Measurements from ENCODE around the gene VPS9D1. TPM values are rescaled to one million over a fixed set of nuclear protein-coding genes. Genes with fewer than 3 reads are reported as not detected.
"Not testable (repeated sequence)": the region's sequence is repeated elsewhere in the genome, so short reads cannot be mapped to it uniquely, and the experiment has no call there.

VPS9D1 gene
- total RNA-seq, 5 donors from 2014 or later (not counting 1 experiment from before 2014, with no cell fraction given), result 15.5 to 28.8 (median 24.5) TPM

DNA sequence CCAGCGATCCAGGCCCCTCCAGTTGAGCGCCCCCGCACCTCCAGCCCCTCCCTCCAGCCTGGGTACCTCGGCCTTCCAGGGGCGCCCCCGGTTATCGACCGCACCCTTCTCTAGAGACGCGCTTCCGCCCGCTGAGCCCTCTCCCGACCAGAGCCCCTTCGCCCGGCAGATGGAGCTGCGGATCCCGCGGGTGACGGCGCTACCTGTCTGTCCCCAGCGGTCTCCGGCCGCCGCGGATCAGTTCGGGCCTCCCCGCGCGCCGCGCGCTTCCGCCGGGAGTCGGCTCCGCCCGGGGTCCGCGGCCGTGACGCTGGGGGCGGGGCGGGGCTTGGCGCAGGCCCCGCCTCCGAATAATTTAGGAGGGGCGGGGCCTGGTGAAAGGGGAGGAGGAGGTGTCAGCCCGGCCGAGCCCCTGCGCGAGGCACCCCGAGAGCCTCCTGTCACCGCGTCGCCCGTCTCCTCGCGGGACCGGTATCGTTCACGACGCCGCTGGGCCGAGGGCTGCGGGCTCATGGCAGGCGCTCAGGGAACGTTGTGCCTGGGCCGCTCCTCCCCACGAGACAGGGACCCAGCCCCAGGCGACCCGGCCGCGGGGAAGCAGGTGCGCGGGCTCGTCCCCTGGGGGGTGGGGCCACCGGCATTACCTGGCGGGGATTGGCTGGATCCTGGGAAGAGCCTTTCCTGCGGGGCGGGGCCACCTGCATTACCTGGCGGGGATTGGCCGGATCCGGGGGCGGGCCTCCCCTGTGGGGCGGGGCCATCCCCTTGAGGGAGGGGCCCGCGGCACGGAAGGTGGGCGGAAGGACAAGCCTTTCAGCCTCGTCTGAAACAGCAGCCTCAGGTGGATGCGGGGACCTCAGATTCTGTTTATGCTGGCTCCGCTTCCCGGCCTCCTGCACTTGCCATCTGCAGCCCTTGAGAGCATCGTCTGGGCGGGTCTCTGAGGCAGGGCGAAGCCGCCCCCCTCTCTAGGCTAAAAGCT lies 19.0 kb downstream of the VPS9D1 start, which contains the start of gene SPATA2L:
Gene SPATA2L (minus strand): TSS at position 281 of the 982 bp plus-strand sequence. CDS start 473 bp downstream, outside the sequence.
- under 1% methylated on average over 73 of the region's 97 CpGs for WGBS (ENCODE audit: insufficient coverage)
- ChIA-PET POLR2A (no interaction called here), CTCF (interaction anchor here (0.6 to 2.2 kb wide), 9 partner anchors 15 to 393 kb away, joined by 3 to 18 read pairs (median 6); partner anchors contain the start of genes CDK10 (in 1 of the 2) and TCF25 (in 1 of the 2))
- Mint-ChIP-seq H3K4me1 (peaks cover 13 to 32% (median 20%) of the 10 kb centered on the region in 3 donors), H3K27ac (peak within 1 kb of the TSS; percentile 78 to 87), H3K4me3 (peak within 1 kb of the TSS; percentile 73 to 80 (median 77)), H3K36me3 (no peaks in the 10 kb centered on the region), H3K27me3 (no peaks in the 10 kb centered on the region), H3K9me3 (no peaks in the 10 kb centered on the region)
- Histone ChIP-seq H3K27me3 (replicated peaks in 1 of 2; ENCODE audit: control insufficient read depth in 2 of 2, extremely low read depth in 1 of 2, insufficient read depth in 2 of 2, low read length in 1 of 2) (peaks cover 0 to 3% of the 10 kb centered on the region in 2 experiments), H3K4me3 (ENCODE audit: control insufficient read depth in 1 of 2, extremely low read depth in 1 of 2, low read length in 1 of 2) (peak within 1 kb of the TSS; percentile 71), H3K4me1 (ENCODE audit: control insufficient read depth in 1 of 2, extremely low read depth in 1 of 2, insufficient read depth in 2 of 2, low read length in 2 of 2) (peaks cover 4 to 45% of the 10 kb centered on the region in 2 experiments), H3K36me3 (ENCODE audit: control insufficient read depth in 2 of 2, extremely low read depth in 1 of 2, insufficient read depth in 1 of 2, low read length in 1 of 2) (peaks cover 4 to 6% of the 10 kb centered on the region in 2 donors), H3K9me3 (no peaks in the 10 kb centered on the region), H3K27ac (ENCODE audit: low read length) (peak within 1 kb of the TSS; percentile 86)
- ATAC-seq (replicated peaks in 1 of 4) (peak; percentile 76 to 86 (median 82)), DNase-seq (peak; percentile 89 to 98 (median 96))

DNA sequence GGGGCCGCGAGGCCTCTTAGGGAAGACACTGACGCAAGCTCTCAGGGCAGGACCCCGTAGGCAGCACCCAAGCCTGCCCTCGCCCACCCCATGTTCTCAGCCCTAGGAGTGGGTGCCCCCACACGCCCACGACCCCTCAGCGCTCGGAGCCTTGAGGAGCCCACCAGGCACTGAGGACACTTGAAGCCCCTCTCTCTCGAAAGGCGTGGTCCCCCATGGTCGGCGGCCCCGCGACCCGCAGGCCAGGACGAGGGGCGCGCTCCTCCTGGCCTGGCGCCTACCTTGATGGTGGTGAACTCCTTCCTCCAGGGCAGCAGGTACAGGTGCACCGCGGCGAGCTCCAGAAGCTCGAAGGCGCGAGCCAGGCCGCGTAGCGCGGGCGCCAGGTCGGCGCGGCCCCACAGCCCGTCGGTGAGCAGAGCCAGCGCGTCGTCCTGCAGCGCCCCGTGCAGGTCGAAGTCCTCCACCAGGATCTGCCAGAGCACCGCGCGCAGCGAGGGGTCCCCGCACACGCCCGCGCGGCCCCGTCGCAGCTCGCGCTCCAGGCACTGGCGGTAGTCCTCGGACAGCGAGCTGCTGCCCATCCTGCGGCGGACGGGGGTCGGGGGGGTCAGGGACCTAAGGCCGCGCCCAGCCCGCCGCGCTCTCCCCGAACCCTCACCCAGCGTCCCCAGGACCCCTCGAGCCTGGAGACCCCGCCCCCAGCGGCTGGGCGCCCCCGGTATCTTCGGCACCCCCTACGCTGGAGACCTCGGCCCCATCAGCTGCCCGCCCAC lies 19.9 kb downstream of the VPS9D1 start:
- ChIA-PET POLR2A (no interaction called here), CTCF (interaction anchor here (0.6 to 2.2 kb wide), 17 partner anchors 14 to 392 kb away, joined by 3 to 18 read pairs (median 6); partner anchors contain the start of genes CDK10 (in 1 of the 2) and TCF25 (in 1 of the 2))
- Histone ChIP-seq H3K36me3 (ENCODE audit: control insufficient read depth in 2 of 2, extremely low read depth in 1 of 2, insufficient read depth in 1 of 2, low read length in 1 of 2) (peaks cover 4 to 7% of the 10 kb centered on the region in 2 donors), H3K27ac (ENCODE audit: low read length) (peak overlapping the region; percentile 86), H3K27me3 (replicated peaks in 1 of 2; ENCODE audit: control insufficient read depth in 2 of 2, extremely low read depth in 1 of 2, insufficient read depth in 2 of 2, low read length in 1 of 2) (peaks cover 0 to 3% of the 10 kb centered on the region in 2 experiments), H3K4me3 (ENCODE audit: control insufficient read depth in 1 of 2, extremely low read depth in 1 of 2, low read length in 1 of 2) (peak overlapping the region; percentile 71), H3K4me1 (ENCODE audit: control insufficient read depth in 1 of 2, extremely low read depth in 1 of 2, insufficient read depth in 2 of 2, low read length in 2 of 2) (peaks cover 4 to 47% of the 10 kb centered on the region in 2 experiments), H3K9me3 (no peaks in the 10 kb centered on the region)
- ATAC-seq (replicated peaks in 1 of 4), result peak; percentile 13 to 21 (median 18)
- Mint-ChIP-seq H3K36me3 (no peaks in the 10 kb centered on the region), H3K27me3 (no peaks in the 10 kb centered on the region), H3K9me3 (no peaks in the 10 kb centered on the region), H3K27ac (peak overlapping the region; percentile 43 to 74), H3K4me1 (peaks cover 9 to 32% (median 24%) of the 10 kb centered on the region in 3 donors), H3K4me3 (peak overlapping the region; percentile 73 to 80 (median 77))
- peak in 33 of 35 experiments; percentile 29 to 81 (median 55) for DNase-seq
- 3% methylated on average over 68 of the region's 78 CpGs for WGBS (ENCODE audit: insufficient coverage)

DNA sequence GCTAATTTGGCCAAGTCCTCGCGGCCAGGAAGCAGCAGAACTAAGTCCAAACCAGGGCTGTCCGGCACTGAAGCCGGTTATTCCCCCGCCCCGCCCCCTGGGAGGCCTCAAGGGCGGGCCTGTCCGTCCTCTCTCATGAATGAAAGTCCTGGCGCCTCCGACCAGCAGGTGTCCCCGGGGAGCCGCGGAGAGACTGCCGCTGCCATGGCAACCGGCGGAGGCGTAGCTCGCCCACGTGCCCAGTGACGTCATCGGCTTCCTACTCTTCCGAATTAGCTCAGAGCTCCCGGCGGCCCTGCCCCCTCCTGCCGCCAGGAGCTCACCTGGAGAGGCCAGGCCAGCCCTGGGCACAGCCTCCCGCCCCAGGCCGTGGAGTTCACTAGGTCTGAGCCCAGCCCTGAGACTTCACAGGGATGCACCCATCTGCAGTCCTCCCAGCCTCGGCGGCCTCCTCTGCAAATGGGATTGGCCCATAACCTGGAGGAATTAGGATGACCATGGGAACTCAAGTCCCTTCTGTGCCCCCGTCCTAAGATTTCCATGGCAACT lies 20.5 kb downstream of the VPS9D1 start:
- Histone ChIP-seq H3K27me3 (replicated peaks in 1 of 2; ENCODE audit: control insufficient read depth in 2 of 2, extremely low read depth in 1 of 2, insufficient read depth in 2 of 2, low read length in 1 of 2) (peaks cover 0 to 2% of the 10 kb centered on the region in 2 experiments), H3K36me3 (ENCODE audit: control insufficient read depth in 2 of 2, extremely low read depth in 1 of 2, insufficient read depth in 1 of 2, low read length in 1 of 2) (peaks cover 4 to 14% of the 10 kb centered on the region in 2 donors), H3K4me3 (ENCODE audit: control insufficient read depth in 1 of 2, extremely low read depth in 1 of 2, low read length in 1 of 2) (peak overlapping the region; percentile 71), H3K27ac (ENCODE audit: low read length) (peak overlapping the region; percentile 86), H3K9me3 (no peaks in the 10 kb centered on the region), H3K4me1 (ENCODE audit: control insufficient read depth in 1 of 2, extremely low read depth in 1 of 2, insufficient read depth in 2 of 2, low read length in 2 of 2) (peaks cover 4 to 49% of the 10 kb centered on the region in 2 experiments)
- Mint-ChIP-seq H3K27me3 (no peaks in the 10 kb centered on the region), H3K36me3 (no peaks in the 10 kb centered on the region), H3K9me3 (no peaks in the 10 kb centered on the region), H3K4me3 (peak overlapping the region; percentile 63 to 77 (median 69)), H3K27ac (peak overlapping the region; percentile 43 to 66), H3K4me1 (peaks cover 5 to 36% (median 23%) of the 10 kb centered on the region in 3 donors)
- POLR2A ChIA-PET, result no interaction called here
- DNase-seq (peak; percentile 82 to 99 (median 93)), ATAC-seq (replicated peaks in 1 of 4) (peak; percentile 10 to 38 (median 18))
- WGBS (ENCODE audit: insufficient coverage), result 1% methylated on average over 30 of the region's 30 CpGs
- CTCF ChIA-PET, result interaction anchor here (0.9 to 2.2 kb wide), 12 partner anchors 13 to 210 kb away, joined by 4 to 18 read pairs (median 6); partner anchors contain the start of genes CDK10 (in 1 of the 2) and TCF25 (in 1 of the 2)

GRCh38 chr16:89699629-89700099 lies 21.0 kb downstream of the VPS9D1 start:
- 78% methylated on average over 14 of the region's 18 CpGs for WGBS (ENCODE audit: insufficient coverage)
- not testable (repeated sequence) for H3K4me3 ChIP-seq (ENCODE audit: control insufficient read depth in 1 of 2, extremely low read depth in 1 of 2, low read length in 1 of 2); H3K9me3 ChIP-seq; ATAC-seq (replicated peaks in 1 of 4); H3K9me3 Mint-ChIP-seq; DNase-seq; H3K27me3 ChIP-seq (replicated peaks in 1 of 2; ENCODE audit: control insufficient read depth in 2 of 2, extremely low read depth in 1 of 2, insufficient read depth in 2 of 2, low read length in 1 of 2); H3K36me3 Mint-ChIP-seq; H3K27me3 Mint-ChIP-seq
- Histone ChIP-seq H3K4me1 (ENCODE audit: control insufficient read depth in 1 of 2, extremely low read depth in 1 of 2, insufficient read depth in 2 of 2, low read length in 2 of 2) (peaks cover 4 to 51% of the 10 kb centered on the region in 2 experiments), H3K27ac (ENCODE audit: low read length) (peak overlapping the region; percentile 86), H3K36me3 (ENCODE audit: control insufficient read depth in 2 of 2, extremely low read depth in 1 of 2, insufficient read depth in 1 of 2, low read length in 1 of 2) (peaks cover 4 to 17% of the 10 kb centered on the region in 2 donors)
- H3K4me3 Mint-ChIP-seq, result peak overlapping the region in 2 of 3 donors; percentile 69 to 77
- POLR2A ChIA-PET, result interaction anchor here (0.6 to 0.8 kb wide), 2 partner anchors 24 to 111 kb away, joined by 3 to 5 read pairs; no protein-coding TSS in a partner anchor
- CTCF ChIA-PET, result interaction anchor here (0.9 to 2.2 kb wide), 11 partner anchors 13 to 211 kb away, joined by 4 to 18 read pairs (median 6); partner anchors contain the start of genes CDK10 (in 1 of the 2) and TCF25 (in 1 of the 2)
- peak overlapping the region in 1 of 2 donors; percentile 43 for H3K27ac Mint-ChIP-seq
- H3K4me1 Mint-ChIP-seq, result peaks cover 5 to 37% (median 23%) of the 10 kb centered on the region in 3 donors

DNA sequence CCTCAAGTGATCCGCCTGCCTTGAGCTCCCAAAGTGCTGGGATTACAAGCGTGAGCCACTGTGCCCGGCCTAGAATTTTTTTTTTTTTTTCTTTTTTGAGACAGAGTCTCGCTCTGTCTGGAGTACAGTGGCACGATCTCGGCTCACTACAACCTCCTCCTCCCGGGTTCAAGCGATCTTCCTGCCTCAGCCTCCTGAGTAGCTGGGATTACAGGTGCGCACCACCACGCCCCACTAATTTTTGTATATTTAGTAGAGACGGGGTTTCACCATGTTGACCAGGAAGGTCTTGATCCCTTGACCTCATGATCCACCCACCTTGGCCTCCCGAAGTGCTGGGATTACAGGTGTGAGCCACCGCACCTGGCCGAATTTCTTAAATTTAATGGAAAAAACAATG lies 22.0 kb downstream of the VPS9D1 start:
- H3K27me3 Mint-ChIP-seq, result not testable (repeated sequence)
- H3K4me1 ChIP-seq (ENCODE audit: control insufficient read depth in 1 of 2, extremely low read depth in 1 of 2, insufficient read depth in 2 of 2, low read length in 2 of 2), result peaks cover 4 to 51% of the 10 kb centered on the region in 2 experiments

More for the DNA sequence above, 22.0 kb downstream of the VPS9D1 start:
- not testable (repeated sequence) for H3K9me3 Mint-ChIP-seq; H3K9me3 ChIP-seq; H3K27me3 ChIP-seq (replicated peaks in 1 of 2; ENCODE audit: control insufficient read depth in 2 of 2, extremely low read depth in 1 of 2, insufficient read depth in 2 of 2, low read length in 1 of 2); H3K4me3 ChIP-seq (ENCODE audit: control insufficient read depth in 1 of 2, extremely low read depth in 1 of 2, low read length in 1 of 2); H3K36me3 Mint-ChIP-seq; H3K4me3 Mint-ChIP-seq; DNase-seq; ATAC-seq (replicated peaks in 1 of 4); H3K27ac ChIP-seq (ENCODE audit: low read length)
- WGBS (ENCODE audit: insufficient coverage), result no CpG with 5 or more reads among the region's 14 CpGs
- ChIA-PET CTCF (interaction anchor here (0.5 to 2.2 kb wide), 4 partner anchors 37 to 173 kb away, joined by 3 to 15 read pairs (median 4); no protein-coding TSS in a partner anchor), POLR2A (interaction anchor here in 1 of 2 donors (0.8 kb wide), 1 partner anchor 112 kb away, joined by 5 read pairs; no protein-coding TSS in a partner anchor)
- Mint-ChIP-seq H3K27ac (peak overlapping the region in 1 of 2 donors; percentile 22), H3K4me1 (peaks cover 5 to 37% (median 23%) of the 10 kb centered on the region in 3 donors)
- peaks cover 9 to 23% of the 10 kb centered on the region in 2 donors for H3K36me3 ChIP-seq (ENCODE audit: control insufficient read depth in 2 of 2, extremely low read depth in 1 of 2, insufficient read depth in 1 of 2, low read length in 1 of 2)

Measured in T-cell (primary cell).